ENCODE results near the gene ATL1. TPM values are rescaled to one million over a fixed set of nuclear protein-coding genes. Genes with fewer than 3 reads are reported as not detected.

The ATL1 gene
- polyA plus RNA-seq, 2 donors = 1.7 to 3.0 TPM

GRCh38 chr14:50594577-50595316 lies 34.8 kb downstream of the ATL1 start:
- Histone ChIP-seq H3K36me3 (ENCODE audit: control insufficient read depth in 2 of 2, insufficient read depth in 2 of 2, low read length in 1 of 2) (no peaks in the 10 kb centered on the region), H3K4me3 (ENCODE audit: low read depth in 1 of 2, low read length in 2 of 2) (no peak overlapping the region), H3K4me1 (ENCODE audit: control insufficient read depth in 2 of 2, insufficient read depth in 2 of 2, low read length in 1 of 2) (no peaks in the 10 kb centered on the region), H3K27me3 (ENCODE audit: control insufficient read depth in 1 of 2, insufficient read depth in 2 of 2, low read length in 2 of 2) (no peaks in the 10 kb centered on the region), H3K9me3 (ENCODE audit: control insufficient read depth in 2 of 2, insufficient read depth in 1 of 2, low read depth in 1 of 2, low read length in 1 of 2) (no peaks in the 10 kb centered on the region), H3K27ac (ENCODE audit: low read depth in 2 of 2, low read length in 1 of 2) (no peak overlapping the region)
- 93 to 95% methylated on average over 8 of the region's 8 CpGs for WGBS, 2 donors

- Histone ChIP-seq H3K36me3 (ENCODE audit: control insufficient read depth in 2 of 2, insufficient read depth in 2 of 2, low read length in 1 of 2) (no peaks in the 10 kb centered on the region), H3K9me3 (ENCODE audit: control insufficient read depth in 2 of 2, insufficient read depth in 1 of 2, low read depth in 1 of 2, low read length in 1 of 2) (no peaks in the 10 kb centered on the region), H3K4me3 (ENCODE audit: low read depth in 1 of 2, low read length in 2 of 2) (no peak overlapping the region), H3K27ac (ENCODE audit: low read depth in 2 of 2, low read length in 1 of 2) (no peak overlapping the region), H3K27me3 (ENCODE audit: control insufficient read depth in 1 of 2, insufficient read depth in 2 of 2, low read length in 2 of 2) (no peaks in the 10 kb centered on the region), H3K4me1 (ENCODE audit: control insufficient read depth in 2 of 2, insufficient read depth in 2 of 2, low read length in 1 of 2) (peaks cover 0 to 3% of the 10 kb centered on the region in 2 donors)
These were observed 38.8 kb downstream of the ATL1 start for GRCh38 chr14:50598765-50599164.

- Histone ChIP-seq H3K9me3 (ENCODE audit: control insufficient read depth in 2 of 2, insufficient read depth in 1 of 2, low read depth in 1 of 2, low read length in 1 of 2) (no peaks in the 10 kb centered on the region), H3K4me1 (ENCODE audit: control insufficient read depth in 2 of 2, insufficient read depth in 2 of 2, low read length in 1 of 2) (peaks cover 0 to 3% of the 10 kb centered on the region in 2 donors), H3K27me3 (ENCODE audit: control insufficient read depth in 1 of 2, insufficient read depth in 2 of 2, low read length in 2 of 2) (no peaks in the 10 kb centered on the region), H3K27ac (ENCODE audit: low read depth in 2 of 2, low read length in 1 of 2) (no peak overlapping the region), H3K36me3 (ENCODE audit: control insufficient read depth in 2 of 2, insufficient read depth in 2 of 2, low read length in 1 of 2) (no peaks in the 10 kb centered on the region), H3K4me3 (ENCODE audit: low read depth in 1 of 2, low read length in 2 of 2) (no peak overlapping the region)
- 33 to 36% methylated on average over 4 of the region's 4 CpGs for WGBS, 2 donors
These were observed 39.9 kb downstream of the ATL1 start for GRCh38 chr14:50599700-50600444.

- Histone ChIP-seq H3K36me3 (ENCODE audit: control insufficient read depth in 2 of 2, insufficient read depth in 2 of 2, low read length in 1 of 2) (no peaks in the 10 kb centered on the region), H3K4me1 (ENCODE audit: control insufficient read depth in 2 of 2, insufficient read depth in 2 of 2, low read length in 1 of 2) (peaks cover 0 to 3% of the 10 kb centered on the region in 2 donors), H3K27me3 (ENCODE audit: control insufficient read depth in 1 of 2, insufficient read depth in 2 of 2, low read length in 2 of 2) (no peaks in the 10 kb centered on the region), H3K4me3 (ENCODE audit: low read depth in 1 of 2, low read length in 2 of 2) (no peak overlapping the region), H3K9me3 (ENCODE audit: control insufficient read depth in 2 of 2, insufficient read depth in 1 of 2, low read depth in 1 of 2, low read length in 1 of 2) (no peaks in the 10 kb centered on the region), H3K27ac (ENCODE audit: low read depth in 2 of 2, low read length in 1 of 2) (no peak overlapping the region)
- 67 to 83% methylated on average over 5 of the region's 5 CpGs for WGBS, 2 donors
These were observed 40.9 kb downstream of the ATL1 start for GRCh38 chr14:50600849-50601248.

- Histone ChIP-seq H3K4me3 (ENCODE audit: low read depth in 1 of 2, low read length in 2 of 2) (no peak overlapping the region), H3K36me3 (ENCODE audit: control insufficient read depth in 2 of 2, insufficient read depth in 2 of 2, low read length in 1 of 2) (no peaks in the 10 kb centered on the region), H3K27ac (ENCODE audit: low read depth in 2 of 2, low read length in 1 of 2) (no peak overlapping the region), H3K4me1 (ENCODE audit: control insufficient read depth in 2 of 2, insufficient read depth in 2 of 2, low read length in 1 of 2) (peaks cover 0 to 3% of the 10 kb centered on the region in 2 donors), H3K27me3 (ENCODE audit: control insufficient read depth in 1 of 2, insufficient read depth in 2 of 2, low read length in 2 of 2) (no peaks in the 10 kb centered on the region), H3K9me3 (ENCODE audit: control insufficient read depth in 2 of 2, insufficient read depth in 1 of 2, low read depth in 1 of 2, low read length in 1 of 2) (no peaks in the 10 kb centered on the region)
- WGBS, 2 donors = 83 to 92% methylated on average over 2 of the region's 2 CpGs
These were observed 41.4 kb downstream of the ATL1 start for GRCh38 chr14:50601394-50601793.

- no peaks in the 10 kb centered on the region for H3K27me3 ChIP-seq (ENCODE audit: control insufficient read depth in 1 of 2, insufficient read depth in 2 of 2, low read length in 2 of 2)
- WGBS, 2 donors = 84 to 89% methylated on average over 3 of the region's 3 CpGs
These were observed 42.1 kb downstream of the ATL1 start for GRCh38 chr14:50602035-50602434.

GRCh38 chr14:50603565-50603964 lies 43.6 kb downstream of the ATL1 start:
- Histone ChIP-seq H3K4me3 (ENCODE audit: low read depth in 1 of 2, low read length in 2 of 2) (no peak overlapping the region), H3K9me3 (ENCODE audit: control insufficient read depth in 2 of 2, insufficient read depth in 1 of 2, low read depth in 1 of 2, low read length in 1 of 2) (no peaks in the 10 kb centered on the region), H3K27ac (ENCODE audit: low read depth in 2 of 2, low read length in 1 of 2) (no peak overlapping the region), H3K27me3 (ENCODE audit: control insufficient read depth in 1 of 2, insufficient read depth in 2 of 2, low read length in 2 of 2) (no peaks in the 10 kb centered on the region), H3K36me3 (ENCODE audit: control insufficient read depth in 2 of 2, insufficient read depth in 2 of 2, low read length in 1 of 2) (no peaks in the 10 kb centered on the region), H3K4me1 (ENCODE audit: control insufficient read depth in 2 of 2, insufficient read depth in 2 of 2, low read length in 1 of 2) (peaks cover 0 to 3% of the 10 kb centered on the region in 2 donors)
- WGBS, 2 donors = 70 to 78% methylated on average over 2 of the region's 2 CpGs

More at GRCh38 chr14:50602035-50602434, 42.1 kb downstream of the ATL1 start:
- H3K9me3 ChIP-seq (ENCODE audit: control insufficient read depth in 2 of 2, insufficient read depth in 1 of 2, low read depth in 1 of 2, low read length in 1 of 2) = no peaks in the 10 kb centered on the region
- H3K4me3 ChIP-seq (ENCODE audit: low read depth in 1 of 2, low read length in 2 of 2) = no peak overlapping the region
- H3K27ac ChIP-seq (ENCODE audit: low read depth in 2 of 2, low read length in 1 of 2) = no peak overlapping the region
- H3K36me3 ChIP-seq (ENCODE audit: control insufficient read depth in 2 of 2, insufficient read depth in 2 of 2, low read length in 1 of 2) = no peaks in the 10 kb centered on the region
- H3K4me1 ChIP-seq (ENCODE audit: control insufficient read depth in 2 of 2, insufficient read depth in 2 of 2, low read length in 1 of 2) = peaks cover 0 to 3% of the 10 kb centered on the region in 2 donors

- H3K4me1 ChIP-seq (ENCODE audit: control insufficient read depth in 2 of 2, insufficient read depth in 2 of 2, low read length in 1 of 2) = peaks cover 0 to 2% of the 10 kb centered on the region in 2 donors
- no peaks in the 10 kb centered on the region for H3K9me3 ChIP-seq (ENCODE audit: control insufficient read depth in 2 of 2, insufficient read depth in 1 of 2, low read depth in 1 of 2, low read length in 1 of 2)
- no peak overlapping the region for H3K4me3 ChIP-seq (ENCODE audit: low read depth in 1 of 2, low read length in 2 of 2)
- 0 to 13% methylated on average over 1 of the region's 1 CpG for WGBS, 2 donors
- H3K36me3 ChIP-seq (ENCODE audit: control insufficient read depth in 2 of 2, insufficient read depth in 2 of 2, low read length in 1 of 2) = no peaks in the 10 kb centered on the region
- no peaks in the 10 kb centered on the region for H3K27me3 ChIP-seq (ENCODE audit: control insufficient read depth in 1 of 2, insufficient read depth in 2 of 2, low read length in 2 of 2)
- H3K27ac ChIP-seq (ENCODE audit: low read depth in 2 of 2, low read length in 1 of 2) = no peak overlapping the region
These were observed 45.8 kb downstream of the ATL1 start for GRCh38 chr14:50605766-50606165.

GRCh38 chr14:50606468-50606867 lies 46.5 kb downstream of the ATL1 start:
- Histone ChIP-seq H3K36me3 (ENCODE audit: control insufficient read depth in 2 of 2, insufficient read depth in 2 of 2, low read length in 1 of 2) (no peaks in the 10 kb centered on the region), H3K9me3 (ENCODE audit: control insufficient read depth in 2 of 2, insufficient read depth in 1 of 2, low read depth in 1 of 2, low read length in 1 of 2) (no peaks in the 10 kb centered on the region), H3K4me3 (ENCODE audit: low read depth in 1 of 2, low read length in 2 of 2) (no peak overlapping the region), H3K27me3 (ENCODE audit: control insufficient read depth in 1 of 2, insufficient read depth in 2 of 2, low read length in 2 of 2) (no peaks in the 10 kb centered on the region), H3K27ac (ENCODE audit: low read depth in 2 of 2, low read length in 1 of 2) (no peak overlapping the region), H3K4me1 (ENCODE audit: control insufficient read depth in 2 of 2, insufficient read depth in 2 of 2, low read length in 1 of 2) (no peaks in the 10 kb centered on the region)
- 82 to 87% methylated on average over 2 of the region's 2 CpGs for WGBS, 2 donors

Measured in esophagus (tissue), 2 donors.